PC-3 (cell line): ENCODE results near the gene ARHGDIB. TPM values are rescaled to one million over a fixed set of nuclear protein-coding genes. Genes with fewer than 3 reads are reported as not detected.

ENCODE experiments used
- ATAC-seq: fragments of 200-7000 bp; cut with Tn5 transposase; 2 replicates; pipeline ENCODE4 v1.9.1; 2020; ENCODE audit warnings: mild to moderate bottlenecking, moderate library complexity
- BruUV-seq: library from RNA; stranded (reverse); fragments of 400-500 nt; replicated peaks from 2 replicates; lab custom pipeline; 2021; lab: Mats Ljungman, UMichigan
- CTCF ChIA-PET: fragments of 300-600 bp; sonication (Branson Sonifier 250); formaldehyde crosslinking; loops from one replicate; lab custom pipeline; 2022; ENCODE audit warnings: antibody characterized with exemption; lab: Charles Lee
- POLR2A ChIA-PET: fragments of 300-600 bp; sonication (Branson Sonifier 250); formaldehyde crosslinking; loops from one replicate; lab custom pipeline; 2022; ENCODE audit warnings: antibody characterized with exemption; ENCODE audit not compliant: unreplicated experiment; lab: Charles Lee
- DNase-seq: peaks from one replicate; pipeline ENCODE4 v3.0.0-alpha.2; 2015
- H2AFZ ChIP-seq: fragments of 300-600 bp; sonication (generic); 2 replicates; pipeline ENCODE4 v1.6.0; 2016; ENCODE audit warnings: antibody characterized with exemption, low read length
- H3F3A ChIP-seq: fragments of 300-600 bp; sonication (generic); one replicate; pipeline ENCODE4 v1.6.0; 2017; ENCODE audit warnings: antibody characterized with exemption, low read length, control low read depth, mild to moderate bottlenecking; ENCODE audit not compliant: unreplicated experiment
- H3K27ac ChIP-seq: fragments of 300-600 bp; sonication (generic); 2 replicates; pipeline ENCODE4 v1.5.1; 2016; ENCODE audit warnings: mild to moderate bottlenecking, low read length
- H3K27me3 ChIP-seq: fragments of 300-600 bp; sonication (generic); 2 replicates; pipeline ENCODE4 v1.6.1; 2016; ENCODE audit warnings: low read length, mixed read lengths
- H3K36me3 ChIP-seq: fragments of 300-600 bp; sonication (generic); 2 replicates; pipeline ENCODE4 v1.6.1; 2016; ENCODE audit warnings: low read depth, mixed run types, low read length, mixed read lengths
- H3K4me1 ChIP-seq: fragments of 300-600 bp; sonication (generic); 2 replicates; pipeline ENCODE4 v1.5.1; 2016; ENCODE audit warnings: low read length; ENCODE audit not compliant: insufficient read depth
- H3K4me2 ChIP-seq: fragments of 300-600 bp; sonication (generic); 2 replicates; pipeline ENCODE4 v1.6.0; 2016; ENCODE audit warnings: low read length
- H3K4me3 ChIP-seq: fragments of 300-600 bp; sonication (generic); 2 replicates; pipeline ENCODE4 v1.5.1; 2016; ENCODE audit warnings: mild to moderate bottlenecking, low read length, mixed read lengths
- H3K79me2 ChIP-seq: fragments of 300-600 bp; sonication (generic); 2 replicates; pipeline ENCODE4 v1.6.1; 2017; ENCODE audit warnings: low read length, mixed read lengths
- H3K9ac ChIP-seq: fragments of 300-600 bp; sonication (generic); 2 replicates; pipeline ENCODE4 v1.6.0; 2016; ENCODE audit warnings: mild to moderate bottlenecking, low read length
- H3K9me2 ChIP-seq: fragments of 300-600 bp; sonication (generic); replicated peaks from 2 replicates; pipeline ENCODE4 v1.6.1; 2016; ENCODE audit warnings: mixed run types, low read length, mixed read lengths
- H3K9me3 ChIP-seq: fragments of 300-600 bp; sonication (generic); 2 replicates; pipeline ENCODE4 v1.6.1; 2016; ENCODE audit warnings: low read length, mixed read lengths
- H4K20me1 ChIP-seq: fragments of 300-600 bp; sonication (generic); 2 replicates; pipeline ENCODE4 v1.6.1; 2016; ENCODE audit warnings: low read length, mixed read lengths
- CTCF ChIP-seq: fragments of 300-600 bp; sonication (generic); conservative IDR thresholded peaks from 2 replicates; pipeline ENCODE4 v1.5.1; 2017; ENCODE audit warnings: antibody characterized with exemption, low read depth, mild to moderate bottlenecking, low read length
- EZH2 ChIP-seq: fragments of 300-600 bp; sonication (generic); IDR thresholded peaks from one replicate; pipeline ENCODE4 v1.6.1; 2017; ENCODE audit warnings: antibody characterized with exemption, mild to moderate bottlenecking, low read length; ENCODE audit not compliant: unreplicated experiment
- EZH2phosphoT487 ChIP-seq: fragments of 300-600 bp; sonication (generic); IDR thresholded peaks from 2 replicates; pipeline ENCODE4 v1.6.1; 2018; ENCODE audit warnings: mild to moderate bottlenecking, antibody characterized with exemption, low read length, borderline replicate concordance
- intact Hi-C: fragments of 100-400 bp; cut with micrococcal nuclease; formaldehyde crosslinking; loops from 2 replicates; pipeline ENCODE4 v1.9.0; 2023
- total RNA-seq: library from RNA; depleted of rRNA; stranded (reverse); fragments of >200 nt; gene quantifications from 2 replicates; pipeline ENCODE4 v1.2.3, GENCODE V29; 2014

ARHGDIB gene
- total RNA-seq, 1 experiment from 2014 or later, result 10.4 TPM

GRCh38 chr12:14979468-14979867, 18.1 kb upstream of the ARHGDIB start:
- Histone ChIP-seq H3K9me2 (no peaks in the 10 kb centered on the region), H3K27me3 (no peaks in the 10 kb centered on the region), H3K79me2 (no peaks in the 10 kb centered on the region), H3K4me1 (no peaks in the 10 kb centered on the region), H3K9me3 (no peaks in the 10 kb centered on the region), H3K9ac (no peak overlapping the region), H3K4me3 (no peak overlapping the region), H2AFZ (no peak overlapping the region), H3K27ac (no peak overlapping the region), H3F3A (no peaks in the 10 kb centered on the region), H4K20me1 (no peaks in the 10 kb centered on the region), H3K36me3 (no peaks in the 10 kb centered on the region), H3K4me2 (no peak overlapping the region)
- ATAC-seq (no peak), DNase-seq (no peak)
- TF ChIP-seq EZH2phosphoT487, result no peak
- no peak for TF ChIP-seq CTCF
- no peak for TF ChIP-seq EZH2
- ChIA-PET CTCF (no interaction called here), POLR2A (no interaction called here)
- intact Hi-C loops, result no loop called here
- no TSS peak for BruUV-seq

GRCh38 chr12:14976658-14977057, 15.3 kb upstream of the ARHGDIB start:
- H3K4me3 ChIP-seq, result no peak overlapping the region
- H3K4me1 ChIP-seq, result no peaks in the 10 kb centered on the region
- no peaks in the 10 kb centered on the region for H3K9me3 ChIP-seq
- no peaks in the 10 kb centered on the region for H3K79me2 ChIP-seq
- no peak overlapping the region for H3K27ac ChIP-seq
- intact Hi-C loops, result no loop called here
- H4K20me1 ChIP-seq, result no peaks in the 10 kb centered on the region
- H3K9ac ChIP-seq, result no peak overlapping the region
- no peaks in the 10 kb centered on the region for H3K27me3 ChIP-seq
- ATAC-seq (no peak), DNase-seq (no peak)
- no peak for TF ChIP-seq CTCF
- TF ChIP-seq EZH2, result no peak
- no peak for TF ChIP-seq EZH2phosphoT487
- BruUV-seq, result no TSS peak
- H3K36me3 ChIP-seq, result no peaks in the 10 kb centered on the region
- H2AFZ ChIP-seq, result no peak overlapping the region
- no peaks in the 10 kb centered on the region for H3F3A ChIP-seq
- H3K9me2 ChIP-seq, result no peaks in the 10 kb centered on the region
- ChIA-PET POLR2A (no interaction called here), CTCF (no interaction called here)
- H3K4me2 ChIP-seq, result no peak overlapping the region

GRCh38 chr12:14975457-14975856, 14.1 kb upstream of the ARHGDIB start:
- H3K9me2 ChIP-seq, result no peaks in the 10 kb centered on the region
- CTCF ChIA-PET, result no interaction called here
- TF ChIP-seq EZH2 (no peak), EZH2phosphoT487 (no peak), CTCF (no peak)
- ATAC-seq (no peak), DNase-seq (no peak)
- no peaks in the 10 kb centered on the region for H3K4me1 ChIP-seq
- H4K20me1 ChIP-seq, result no peaks in the 10 kb centered on the region
- no peaks in the 10 kb centered on the region for H3K9me3 ChIP-seq
- no peak overlapping the region for H3K9ac ChIP-seq
- intact Hi-C loops, result no loop called here
- BruUV-seq, result no TSS peak
- H2AFZ ChIP-seq, result no peak overlapping the region
- no peaks in the 10 kb centered on the region for H3K36me3 ChIP-seq
- H3K79me2 ChIP-seq, result no peaks in the 10 kb centered on the region
- no peak overlapping the region for H3K4me2 ChIP-seq
- no peaks in the 10 kb centered on the region for H3K27me3 ChIP-seq
- no peak overlapping the region for H3K27ac ChIP-seq
- no peak overlapping the region for H3K4me3 ChIP-seq
- POLR2A ChIA-PET, result no interaction called here
- H3F3A ChIP-seq, result no peaks in the 10 kb centered on the region
